Measurements from ENCODE around the gene KLHL40.

KLHL40 gene

GRCh38 chr3:42661593-42662022 is 23.7 kb upstream of the KLHL40 start:
- no peak for TF ChIP-seq CTCF (conservative IDR thresholded peaks at IDR 0.05; ENCODE audit: low read length)
- DNase-seq (ENCODE audit: low read depth) = no peak
- no peak overlapping the region for H3K4me3 ChIP-seq (ENCODE audit: low read length)

DNA sequence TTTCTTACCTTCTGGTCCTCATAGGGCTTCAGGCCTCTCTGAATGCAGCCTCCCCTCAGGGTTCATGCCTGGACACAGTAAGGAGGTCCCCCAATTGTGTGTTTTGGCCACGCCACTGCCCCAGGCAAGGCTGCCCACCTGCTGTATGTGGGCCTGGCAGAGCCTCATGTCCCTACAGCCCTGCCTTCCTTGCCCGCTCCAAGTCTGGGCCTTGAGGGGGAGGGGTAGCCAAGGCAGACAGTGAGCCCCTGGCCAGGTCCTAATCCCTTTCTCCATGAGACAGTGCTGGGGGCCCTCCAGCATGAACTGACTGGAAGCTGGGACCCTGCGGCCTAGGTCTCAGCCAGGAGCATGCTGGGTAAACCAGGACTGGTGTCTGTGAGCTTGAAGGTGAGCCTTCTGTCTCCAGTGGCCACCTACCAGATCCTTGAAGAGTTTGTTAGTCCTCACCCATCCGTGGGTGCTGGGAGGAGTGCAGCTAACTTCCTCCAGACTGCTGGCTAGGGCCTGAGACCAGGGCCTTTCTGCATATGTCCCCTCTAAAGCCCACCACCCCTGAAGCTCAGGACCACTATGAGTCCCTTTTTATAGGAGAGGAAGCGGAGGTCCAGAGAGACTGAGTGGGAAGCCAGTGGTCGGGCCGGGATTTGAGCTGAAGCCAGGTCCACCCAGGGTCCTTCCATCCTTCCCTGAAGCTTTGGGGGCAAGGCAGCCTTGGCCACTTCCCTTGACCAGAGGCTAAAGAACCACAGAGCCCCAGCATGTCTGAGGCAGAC is 23.1 kb upstream of the KLHL40 start:
- no peak for DNase-seq (ENCODE audit: low read depth)
- no peak overlapping the region for H3K4me3 ChIP-seq (ENCODE audit: low read length)
- TF ChIP-seq CTCF (conservative IDR thresholded peaks at IDR 0.05; ENCODE audit: low read length) = no peak

GRCh38 chr3:42662813-42663535 is 22.4 kb upstream of the KLHL40 start:
- no peak overlapping the region for H3K4me3 ChIP-seq (ENCODE audit: low read length)
- DNase-seq (ENCODE audit: low read depth) = no peak
- no peak for TF ChIP-seq CTCF (conservative IDR thresholded peaks at IDR 0.05; ENCODE audit: low read length)

DNA sequence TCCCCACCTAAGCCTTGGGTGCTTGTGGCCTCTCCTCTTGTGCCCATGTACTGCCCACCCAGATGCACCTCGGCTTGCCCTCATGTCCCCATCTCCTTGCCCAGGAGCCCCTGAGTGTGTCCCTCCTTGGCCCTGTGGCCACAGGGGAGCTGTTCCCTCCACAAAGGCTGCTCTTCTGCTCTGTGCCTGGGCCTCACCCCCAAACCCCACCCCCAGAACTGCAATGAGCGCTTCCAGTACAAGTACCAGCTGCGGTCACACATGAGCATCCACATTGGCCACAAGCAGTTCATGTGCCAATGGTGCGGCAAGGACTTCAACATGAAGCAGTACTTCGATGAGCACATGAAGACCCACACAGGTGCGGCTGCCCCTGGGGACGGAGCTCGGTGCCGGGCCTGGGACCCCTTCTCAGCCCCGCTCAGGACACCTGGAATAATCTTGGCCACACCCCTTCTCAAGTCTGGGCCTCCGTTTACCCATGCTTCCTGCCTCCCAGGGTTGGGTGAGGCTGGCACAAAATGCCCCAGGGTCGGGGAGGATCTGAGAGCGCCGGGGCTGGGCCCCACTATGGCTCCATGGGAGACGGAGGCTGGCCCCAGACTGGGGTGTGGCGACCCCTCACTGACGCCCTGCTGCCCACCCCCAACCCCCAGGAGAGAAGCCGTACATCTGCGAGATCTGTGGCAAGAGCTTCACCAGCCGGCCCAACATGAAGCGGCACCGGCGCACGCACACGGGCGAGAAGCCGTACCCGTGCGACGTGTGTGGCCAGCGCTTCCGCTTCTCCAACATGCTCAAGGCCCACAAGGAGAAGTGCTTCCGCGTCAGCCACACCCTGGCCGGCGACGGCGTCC is 21.5 kb upstream of the KLHL40 start:
- TF ChIP-seq CTCF (conservative IDR thresholded peaks at IDR 0.05; ENCODE audit: low read length) = no peak

GRCh38 chr3:42664438-42664803 is 20.9 kb upstream of the KLHL40 start:
- H3K4me3 ChIP-seq (ENCODE audit: low read length) = no peak overlapping the region
- no peak for TF ChIP-seq CTCF (conservative IDR thresholded peaks at IDR 0.05; ENCODE audit: low read length)
- no peak for DNase-seq (ENCODE audit: low read depth)

More for the DNA sequence above, 21.5 kb upstream of the KLHL40 start:
- no peak overlapping the region for H3K4me3 ChIP-seq (ENCODE audit: low read length)
- DNase-seq (ENCODE audit: low read depth) = no peak

- H3K4me3 ChIP-seq (ENCODE audit: low read length) = no peak overlapping the region
- DNase-seq (ENCODE audit: low read depth) = no peak
- TF ChIP-seq CTCF (conservative IDR thresholded peaks at IDR 0.05; ENCODE audit: low read length) = no peak
These were observed 20.1 kb upstream of the KLHL40 start for GRCh38 chr3:42665050-42665878.
